SK-N-SH (cell line): ENCODE results near the gene MAP1LC3B.

Experiments
- CHD2 ChIP-seq: fragments of 150-350 bp; IDR thresholded peaks from 2 replicates; pipeline ENCODE4 v1.6.1; 2018; ENCODE audit warnings: low read length; ENCODE audit not compliant: partially characterized antibody
- ELF1 ChIP-seq: IDR thresholded peaks from 2 replicates; pipeline ENCODE4 v1.4.0; 2012
- EZH2phosphoT487 ChIP-seq: fragments of 200-600 bp; sonication (generic); IDR thresholded peaks from 2 replicates; pipeline ENCODE4 v1.6.1; 2017; ENCODE audit warnings: low read depth, mixed run types, mild to moderate bottlenecking, antibody characterized with exemption, moderate library complexity, borderline replicate concordance
- FOXJ3 ChIP-seq: sonication (generic); formaldehyde crosslinking; IDR thresholded peaks from 2 replicates; pipeline ENCODE4 v1.5.1; 2020; ENCODE audit warnings: mild to moderate bottlenecking, missing genetic modification reagents
- JUND ChIP-seq: IDR thresholded peaks from 2 replicates; pipeline ENCODE4 v1.4.0; 2012
- MXI1 ChIP-seq: IDR thresholded peaks from 2 replicates; pipeline ENCODE4 v1.6.1; 2012; ENCODE audit warnings: mild to moderate bottlenecking, low read depth, low read length, improper control_type of control experiment
- NFIC ChIP-seq: IDR thresholded peaks from 2 replicates; pipeline ENCODE4 v1.4.0; 2012; ENCODE audit warnings: borderline replicate concordance
- POLR2AphosphoS5 ChIP-seq: IDR thresholded peaks from 2 replicates; pipeline ENCODE4 v1.6.1; 2012; ENCODE audit warnings: low read depth, low read length
- SMC3 ChIP-seq: IDR thresholded peaks from 2 replicates; pipeline ENCODE4 v1.6.1; 2012; ENCODE audit warnings: low read depth, low read length, improper control_type of control experiment
- TAF1 ChIP-seq: IDR thresholded peaks from 2 replicates; pipeline ENCODE4 v1.6.1; 2012; ENCODE audit warnings: low read depth, mild to moderate bottlenecking, low read length, moderate library complexity, borderline replicate concordance
- TCF12 ChIP-seq: IDR thresholded peaks from 2 replicates; pipeline ENCODE4 v1.4.0; 2012
- TF ChIP-seq, protein P1 (sequence below): IDR thresholded peaks from 2 replicates; pipeline ENCODE4 v1.4.0; 2012; ENCODE audit warnings: low read depth, borderline replicate concordance
- TF ChIP-seq, protein P2 (sequence below): fragments of 200-600 bp; sonication (generic); IDR thresholded peaks from 2 replicates; pipeline ENCODE4 v1.6.1; 2017; ENCODE audit warnings: antibody characterized with exemption, mild to moderate bottlenecking, moderate library complexity

DNA sequence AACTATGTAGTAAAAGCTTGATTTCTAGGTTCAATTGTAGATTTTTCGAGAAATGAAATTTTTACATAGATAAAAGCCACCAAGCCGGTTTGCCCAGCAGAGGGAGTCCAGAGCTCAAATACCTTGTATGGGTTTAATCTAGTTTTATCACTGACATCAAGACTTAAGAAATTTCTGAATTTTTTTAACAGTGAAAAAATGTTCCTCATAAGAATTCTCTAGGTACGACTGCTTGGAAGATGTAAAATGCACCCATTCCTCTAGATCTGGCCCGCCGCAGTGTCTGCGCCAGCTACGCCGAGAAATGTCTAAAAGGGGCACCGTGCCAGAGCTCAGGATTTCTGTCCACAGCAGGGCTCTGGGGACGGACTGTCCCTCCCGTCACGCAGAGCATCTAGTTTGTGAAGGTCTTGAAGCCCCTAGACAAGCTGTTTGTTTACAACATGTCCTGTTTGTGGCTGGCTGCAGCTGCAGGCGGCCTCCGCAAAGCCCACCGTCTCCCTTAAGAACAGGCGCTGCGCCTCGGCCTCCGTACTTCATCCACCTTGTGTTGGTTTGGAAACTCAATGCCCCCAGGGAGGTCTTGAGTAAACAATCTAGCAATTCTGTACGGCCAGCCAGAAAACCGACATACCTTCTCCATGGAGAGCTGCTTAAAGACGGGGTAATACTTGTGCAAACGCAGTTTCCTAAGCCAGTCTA, 24.8 kb downstream of the MAP1LC3B start:
- TF ChIP-seq CHD2, result no peak
- TF ChIP-seq, protein P1, sequence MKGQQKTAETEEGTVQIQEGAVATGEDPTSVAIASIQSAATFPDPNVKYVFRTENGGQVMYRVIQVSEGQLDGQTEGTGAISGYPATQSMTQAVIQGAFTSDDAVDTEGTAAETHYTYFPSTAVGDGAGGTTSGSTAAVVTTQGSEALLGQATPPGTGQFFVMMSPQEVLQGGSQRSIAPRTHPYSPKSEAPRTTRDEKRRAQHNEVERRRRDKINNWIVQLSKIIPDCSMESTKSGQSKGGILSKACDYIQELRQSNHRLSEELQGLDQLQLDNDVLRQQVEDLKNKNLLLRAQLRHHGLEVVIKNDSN, result no peak
- TF ChIP-seq, protein P2, sequence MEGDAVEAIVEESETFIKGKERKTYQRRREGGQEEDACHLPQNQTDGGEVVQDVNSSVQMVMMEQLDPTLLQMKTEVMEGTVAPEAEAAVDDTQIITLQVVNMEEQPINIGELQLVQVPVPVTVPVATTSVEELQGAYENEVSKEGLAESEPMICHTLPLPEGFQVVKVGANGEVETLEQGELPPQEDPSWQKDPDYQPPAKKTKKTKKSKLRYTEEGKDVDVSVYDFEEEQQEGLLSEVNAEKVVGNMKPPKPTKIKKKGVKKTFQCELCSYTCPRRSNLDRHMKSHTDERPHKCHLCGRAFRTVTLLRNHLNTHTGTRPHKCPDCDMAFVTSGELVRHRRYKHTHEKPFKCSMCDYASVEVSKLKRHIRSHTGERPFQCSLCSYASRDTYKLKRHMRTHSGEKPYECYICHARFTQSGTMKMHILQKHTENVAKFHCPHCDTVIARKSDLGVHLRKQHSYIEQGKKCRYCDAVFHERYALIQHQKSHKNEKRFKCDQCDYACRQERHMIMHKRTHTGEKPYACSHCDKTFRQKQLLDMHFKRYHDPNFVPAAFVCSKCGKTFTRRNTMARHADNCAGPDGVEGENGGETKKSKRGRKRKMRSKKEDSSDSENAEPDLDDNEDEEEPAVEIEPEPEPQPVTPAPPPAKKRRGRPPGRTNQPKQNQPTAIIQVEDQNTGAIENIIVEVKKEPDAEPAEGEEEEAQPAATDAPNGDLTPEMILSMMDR, result peak; percentile 94
- TF ChIP-seq EZH2phosphoT487, result no peak
- TF ChIP-seq JUND, result no peak
- TF ChIP-seq NFIC, result no peak
- no peak for TF ChIP-seq ELF1
- no peak for TF ChIP-seq POLR2AphosphoS5
- no peak for TF ChIP-seq FOXJ3 (CRISPR knock-in tag)
- TF ChIP-seq SMC3, result peak; percentile 75
- TF ChIP-seq TAF1, result no peak
- no peak for TF ChIP-seq TCF12
- no peak for TF ChIP-seq MXI1
